ENCODE results near the gene ACSF2. TPM values are rescaled to one million over a fixed set of nuclear protein-coding genes. Genes with fewer than 3 reads are reported as not detected.
A peak's percentile ranks its signal among the peaks of the same experiment; 100 is the strongest.

The ACSF2 gene
- total and polyA plus RNA-seq, 2 donors (not counting 3 experiments of a cell fraction or from before 2014, with no cell fraction given), result 33.2 to 37.2 TPM

- ChIA-PET POLR2A (interaction anchor here (0.5 kb wide), 1 partner anchor 10 kb away, joined by 3 read pairs; no protein-coding TSS in a partner anchor), CTCF (no interaction called here)
- intact Hi-C loops (cut with micrococcal nuclease) (no loop called here), dilution Hi-C loops (cut with MboI; ENCODE audit: extremely low pct_ligation_motif_present, low sequenced_read_pairs) (no loop called here)
- Histone ChIP-seq H3K27ac (ENCODE audit: insufficient read depth, low read depth, low read length) (no peak overlapping the region), H3K9me3 (replicated peaks; ENCODE audit: control insufficient read depth, insufficient read depth, low read length) (no peaks in the 10 kb centered on the region), H3K9ac (replicated peaks; ENCODE audit: extremely low read depth, insufficient read depth, low read length) (no peak overlapping the region), H3K4me3 (replicated peaks in 1 of 3; ENCODE audit: insufficient read depth in 1 of 3, low read depth in 1 of 3, low read length in 3 of 3) (no peak overlapping the region), H4K20me1 (replicated peaks; ENCODE audit: control insufficient read depth, extremely low read depth, insufficient read depth, low read length) (peaks cover 3% of the 10 kb centered on the region), H3K27me3 (ENCODE audit: control insufficient read depth in 2 of 2, insufficient read depth in 2 of 2, low read length in 2 of 2) (no peaks in the 10 kb centered on the region), H3K4me1 (ENCODE audit: control insufficient read depth, extremely low read depth, insufficient read depth, low read length) (peaks cover 21% of the 10 kb centered on the region), H3K4me2 (ENCODE audit: insufficient read depth, low read length) (peak overlapping the region; percentile 96), H3K9me1 (replicated peaks; ENCODE audit: control insufficient read depth, extremely low read depth, insufficient read depth, low read length) (no peaks in the 10 kb centered on the region), H3K36me3 (ENCODE audit: control insufficient read depth in 2 of 2, extremely low read depth in 1 of 2, insufficient read depth in 2 of 2, low read length in 2 of 2) (peaks cover 37 to 48% of the 10 kb centered on the region in 2 experiments), H3K79me2 (ENCODE audit: control insufficient read depth, insufficient read depth, low read length) (peaks cover 56% of the 10 kb centered on the region), H2AFZ (ENCODE audit: low read depth, low read length) (no peak overlapping the region)
- BruUV-seq (replicated peaks), result no TSS peak
- DNase-seq (ENCODE audit: low read depth, low spot score) (no peak), FAIRE-seq (peak; percentile 35)
- TF ChIP-seq EZH2 (IDR thresholded peaks at IDR 0.05; ENCODE audit: borderline replicate concordance, low read depth, low read length, severe bottlenecking) (no peak), GATA2 (IDR thresholded peaks at IDR 0.05; ENCODE audit: insufficient read depth, insufficient read length, low read depth, low read length) (no peak), POLR2AphosphoS5 (IDR thresholded peaks at IDR 0.05; ENCODE audit: insufficient read depth, low read depth, low read length) (no peak)
Measured at GRCh38 chr17:50394711-50395110, 31.3 kb upstream of the ACSF2 start.

GRCh38 chr17:50396261-50397110 lies 29.5 kb upstream of the ACSF2 start:
- POLR2A ChIA-PET, result interaction anchor here (0.5 to 1.7 kb wide), 5 partner anchors 12 to 82 kb away, joined by 3 to 8 read pairs (median 4); partner anchors contain the start of genes ACSF2 and RSAD1
- dilution Hi-C loops (cut with MboI; ENCODE audit: extremely low pct_ligation_motif_present, low sequenced_read_pairs), result no loop called here

More at GRCh38 chr17:50396261-50397110, 29.5 kb upstream of the ACSF2 start:
- FAIRE-seq, result peak; percentile 78
- TSS peak; percentile 74 for BruUV-seq (replicated peaks)
- intact Hi-C loops (cut with micrococcal nuclease), result loop anchor here (1.0 to 2.0 kb wide), 2 partner anchors 30 to 83 kb away; partner anchors contain the start of gene ACSF2
- H3K9me3 ChIP-seq (replicated peaks; ENCODE audit: control insufficient read depth, insufficient read depth, low read length), result no peaks in the 10 kb centered on the region
- peak overlapping the region; percentile 39 to 89 (median 67) for H3K4me3 ChIP-seq (replicated peaks in 1 of 3; ENCODE audit: insufficient read depth in 1 of 3, low read depth in 1 of 3, low read length in 3 of 3)
- peaks cover 47% of the 10 kb centered on the region for H3K79me2 ChIP-seq (ENCODE audit: control insufficient read depth, insufficient read depth, low read length)
- H3K27ac ChIP-seq (ENCODE audit: insufficient read depth, low read depth, low read length), result peak overlapping the region; percentile 63
- peak overlapping the region; percentile 96 for H3K4me2 ChIP-seq (ENCODE audit: insufficient read depth, low read length)
- CTCF ChIA-PET, result interaction anchor here (0.5 to 4.6 kb wide), 34 partner anchors 8 to 243 kb away, joined by 3 to 44 read pairs (median 5); partner anchors contain the start of genes ACSF2 and RSAD1
- TF ChIP-seq FOS (IDR thresholded peaks at IDR 0.05; ENCODE audit: borderline replicate concordance, insufficient read depth, low read length) (no peak), EZH2 (IDR thresholded peaks at IDR 0.05; ENCODE audit: borderline replicate concordance, low read depth, low read length, severe bottlenecking) (no peak), CTCF (IDR thresholded peaks at IDR 0.05; ENCODE audit: extremely low read depth in 1 of 2, insufficient read depth in 1 of 2, low read depth in 1 of 2, low read length in 2 of 2) (no peak), POLR2A (IDR thresholded peaks at IDR 0.05; ENCODE audit: low read depth, low read length) (no peak)
- H3K36me3 ChIP-seq (ENCODE audit: control insufficient read depth in 2 of 2, extremely low read depth in 1 of 2, insufficient read depth in 2 of 2, low read length in 2 of 2), result peaks cover 26 to 34% of the 10 kb centered on the region in 2 experiments
- H3K9ac ChIP-seq (replicated peaks; ENCODE audit: extremely low read depth, insufficient read depth, low read length), result peak overlapping the region; percentile 90
- H3K4me1 ChIP-seq (ENCODE audit: control insufficient read depth, extremely low read depth, insufficient read depth, low read length), result peaks cover 21% of the 10 kb centered on the region
- H3K27me3 ChIP-seq (ENCODE audit: control insufficient read depth in 2 of 2, insufficient read depth in 2 of 2, low read length in 2 of 2), result no peaks in the 10 kb centered on the region
- H2AFZ ChIP-seq (ENCODE audit: low read depth, low read length), result no peak overlapping the region
- peaks cover 3% of the 10 kb centered on the region for H4K20me1 ChIP-seq (replicated peaks; ENCODE audit: control insufficient read depth, extremely low read depth, insufficient read depth, low read length)
- H3K9me1 ChIP-seq (replicated peaks; ENCODE audit: control insufficient read depth, extremely low read depth, insufficient read depth, low read length), result no peaks in the 10 kb centered on the region
- peak; percentile 54 for DNase-seq (ENCODE audit: low read depth, low spot score)

Measured in endothelial cell of umbilical vein (primary cell).